Measurements from ENCODE around the gene CCL3. TPM values are rescaled to one million over a fixed set of nuclear protein-coding genes. Genes with fewer than 3 reads are reported as not detected.
"Not testable (repeated sequence)": the region's sequence is repeated elsewhere in the genome, so short reads cannot be mapped to it uniquely, and the experiment has no call there.

Gene CCL3
- total and polyA plus RNA-seq, 2 experiments from 2014 or later = not detected

GRCh38 chr17:36088670-36089338 is 1.1 kb downstream of the CCL3 start:
- Histone ChIP-seq H3K27ac (ENCODE audit: low read depth) (no peak overlapping the region), H4K20me1 (replicated peaks; ENCODE audit: insufficient read depth) (no peaks in the 10 kb centered on the region), H3K36me3 (ENCODE audit: insufficient read depth) (no peaks in the 10 kb centered on the region), H3K4me3 (no peak overlapping the region), H3K4me2 (no peak overlapping the region), H3K79me2 (replicated peaks; ENCODE audit: insufficient read depth) (no peaks in the 10 kb centered on the region), H2AFZ (0 out of 2 replicates have a peak overlapping the region, but pooled peaks have one; percentile 43), H3F3A (replicated peaks; ENCODE audit: low read depth) (no peaks in the 10 kb centered on the region), H3K27me3 (ENCODE audit: insufficient read depth) (no peaks in the 10 kb centered on the region), H3K4me1 (ENCODE audit: insufficient read depth) (peaks cover 15% of the 10 kb centered on the region; the same call in 1 of the 2 replicates), H3K9me2 (ENCODE audit: insufficient read depth) (no peaks in the 10 kb centered on the region)
- no peak for TF ChIP-seq STAT1 (IDR thresholded peaks at IDR 0.05; ENCODE audit: unreplicated experiment)
- TF ChIP-seq ZNF114 (CRISPR knock-in tag; IDR thresholded peaks at IDR 0.05) = no peak
- H3K4me1 Mint-ChIP-seq = peaks cover 19% of the 10 kb centered on the region
- H3K27me3 Mint-ChIP-seq (ENCODE audit: insufficient read depth, low read depth, poor library complexity) = peaks cover 5% of the 10 kb centered on the region
- H3K9me3 Mint-ChIP-seq = no peaks in the 10 kb centered on the region
- no peak overlapping the region for H3K27ac Mint-ChIP-seq
- no peaks in the 10 kb centered on the region for H3K36me3 Mint-ChIP-seq (ENCODE audit: low read depth)
- DNase-seq (ENCODE audit: low spot score) (no peak), ATAC-seq (no peak)
- H3K4me3 Mint-ChIP-seq = no peak overlapping the region

- not testable (repeated sequence) for H3K9me3 Mint-ChIP-seq; H3K36me3 Mint-ChIP-seq (ENCODE audit: low read depth); H3K27ac Mint-ChIP-seq; H3K4me2 ChIP-seq; H3K27ac ChIP-seq (ENCODE audit: low read depth); H3K27me3 ChIP-seq (ENCODE audit: insufficient read depth); H2AFZ ChIP-seq; H3K27me3 Mint-ChIP-seq (ENCODE audit: insufficient read depth, low read depth, poor library complexity); H3K79me2 ChIP-seq (replicated peaks; ENCODE audit: insufficient read depth); H3K4me3 ChIP-seq; H3K36me3 ChIP-seq (ENCODE audit: insufficient read depth); ATAC-seq; H3F3A ChIP-seq (replicated peaks; ENCODE audit: low read depth); H3K9me2 ChIP-seq (ENCODE audit: insufficient read depth); H4K20me1 ChIP-seq (replicated peaks; ENCODE audit: insufficient read depth); DNase-seq (ENCODE audit: low spot score); H3K4me3 Mint-ChIP-seq
- H3K4me1 ChIP-seq (ENCODE audit: insufficient read depth) = peaks cover 15% of the 10 kb centered on the region; the same call in 1 of the 2 replicates
- peaks cover 19% of the 10 kb centered on the region for H3K4me1 Mint-ChIP-seq
Observed at GRCh38 chr17:36087897-36088572, 1.9 kb downstream of the CCL3 start.

DNA sequence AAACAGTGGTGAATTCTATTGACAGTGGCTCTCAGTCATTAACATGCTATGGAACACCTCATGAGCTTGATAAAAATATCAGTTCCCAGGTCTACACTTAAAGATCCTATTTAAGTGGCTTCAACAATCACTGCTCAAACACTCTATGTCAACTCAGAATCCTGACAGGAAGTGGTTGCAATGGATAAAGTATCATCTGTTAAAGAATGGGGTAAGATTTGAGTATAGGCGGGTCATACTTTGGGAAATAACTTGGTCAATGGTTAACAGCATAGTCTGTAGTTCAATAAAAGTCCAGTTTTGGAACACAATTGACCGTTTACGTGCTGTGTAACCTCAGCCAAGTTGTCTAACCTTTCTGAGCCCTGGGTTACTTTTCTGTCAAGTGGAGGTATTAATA is 2.5 kb downstream of the CCL3 start:
- H3K4me1 Mint-ChIP-seq = peaks cover 19% of the 10 kb centered on the region
- peaks cover 15% of the 10 kb centered on the region; the same call in 1 of the 2 replicates for H3K4me1 ChIP-seq (ENCODE audit: insufficient read depth)
- H3K27ac ChIP-seq (ENCODE audit: low read depth); H3K9me3 Mint-ChIP-seq; H4K20me1 ChIP-seq (replicated peaks; ENCODE audit: insufficient read depth); H3K36me3 ChIP-seq (ENCODE audit: insufficient read depth); H3K36me3 Mint-ChIP-seq (ENCODE audit: low read depth); H3K27me3 ChIP-seq (ENCODE audit: insufficient read depth); H2AFZ ChIP-seq; H3K27ac Mint-ChIP-seq; H3F3A ChIP-seq (replicated peaks; ENCODE audit: low read depth); H3K4me3 Mint-ChIP-seq; ATAC-seq; H3K79me2 ChIP-seq (replicated peaks; ENCODE audit: insufficient read depth); H3K27me3 Mint-ChIP-seq (ENCODE audit: insufficient read depth, low read depth, poor library complexity); H3K9me2 ChIP-seq (ENCODE audit: insufficient read depth); H3K4me2 ChIP-seq; H3K4me3 ChIP-seq; DNase-seq (ENCODE audit: low spot score): not testable (repeated sequence)

DNA sequence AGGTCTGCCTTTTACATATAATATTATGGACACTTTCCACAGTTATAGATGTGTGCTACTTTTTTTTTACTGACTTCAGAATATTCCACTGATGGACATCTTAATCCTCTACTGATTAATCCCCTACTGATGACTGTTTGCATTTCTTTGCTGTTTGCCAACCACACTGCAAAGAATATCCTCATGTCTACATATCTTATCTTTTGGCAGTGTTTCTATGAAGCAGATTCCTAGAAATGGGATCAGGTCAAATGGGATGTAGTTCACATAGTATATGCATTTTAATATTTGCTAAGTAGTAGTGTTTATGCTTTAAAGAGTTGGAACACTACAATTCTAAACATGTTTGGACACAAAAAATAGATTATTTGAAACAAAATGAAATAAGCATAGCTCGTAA is 3.2 kb downstream of the CCL3 start:
- Mint-ChIP-seq H3K9me3 (no peaks in the 10 kb centered on the region), H3K36me3 (ENCODE audit: low read depth) (no peaks in the 10 kb centered on the region), H3K4me1 (peaks cover 19% of the 10 kb centered on the region), H3K4me3 (no peak overlapping the region), H3K27me3 (ENCODE audit: insufficient read depth, low read depth, poor library complexity) (peaks cover 5% of the 10 kb centered on the region), H3K27ac (no peak overlapping the region)
- Histone ChIP-seq H2AFZ (no peak overlapping the region), H3K4me1 (ENCODE audit: insufficient read depth) (peaks cover 15% of the 10 kb centered on the region; the same call in 1 of the 2 replicates), H3K36me3 (ENCODE audit: insufficient read depth) (no peaks in the 10 kb centered on the region), H4K20me1 (replicated peaks; ENCODE audit: insufficient read depth) (no peaks in the 10 kb centered on the region), H3K4me2 (no peak overlapping the region), H3K27me3 (ENCODE audit: insufficient read depth) (no peaks in the 10 kb centered on the region), H3K9me2 (ENCODE audit: insufficient read depth) (no peaks in the 10 kb centered on the region), H3K4me3 (no peak overlapping the region), H3F3A (replicated peaks; ENCODE audit: low read depth) (no peaks in the 10 kb centered on the region), H3K79me2 (replicated peaks; ENCODE audit: insufficient read depth) (no peaks in the 10 kb centered on the region), H3K27ac (ENCODE audit: low read depth) (no peak overlapping the region)
- ATAC-seq (no peak), DNase-seq (ENCODE audit: low spot score) (no peak)
- no peak for TF ChIP-seq POLR2AphosphoS5 (IDR thresholded peaks at IDR 0.05; ENCODE audit: low read depth)
- TF ChIP-seq, protein P1, sequence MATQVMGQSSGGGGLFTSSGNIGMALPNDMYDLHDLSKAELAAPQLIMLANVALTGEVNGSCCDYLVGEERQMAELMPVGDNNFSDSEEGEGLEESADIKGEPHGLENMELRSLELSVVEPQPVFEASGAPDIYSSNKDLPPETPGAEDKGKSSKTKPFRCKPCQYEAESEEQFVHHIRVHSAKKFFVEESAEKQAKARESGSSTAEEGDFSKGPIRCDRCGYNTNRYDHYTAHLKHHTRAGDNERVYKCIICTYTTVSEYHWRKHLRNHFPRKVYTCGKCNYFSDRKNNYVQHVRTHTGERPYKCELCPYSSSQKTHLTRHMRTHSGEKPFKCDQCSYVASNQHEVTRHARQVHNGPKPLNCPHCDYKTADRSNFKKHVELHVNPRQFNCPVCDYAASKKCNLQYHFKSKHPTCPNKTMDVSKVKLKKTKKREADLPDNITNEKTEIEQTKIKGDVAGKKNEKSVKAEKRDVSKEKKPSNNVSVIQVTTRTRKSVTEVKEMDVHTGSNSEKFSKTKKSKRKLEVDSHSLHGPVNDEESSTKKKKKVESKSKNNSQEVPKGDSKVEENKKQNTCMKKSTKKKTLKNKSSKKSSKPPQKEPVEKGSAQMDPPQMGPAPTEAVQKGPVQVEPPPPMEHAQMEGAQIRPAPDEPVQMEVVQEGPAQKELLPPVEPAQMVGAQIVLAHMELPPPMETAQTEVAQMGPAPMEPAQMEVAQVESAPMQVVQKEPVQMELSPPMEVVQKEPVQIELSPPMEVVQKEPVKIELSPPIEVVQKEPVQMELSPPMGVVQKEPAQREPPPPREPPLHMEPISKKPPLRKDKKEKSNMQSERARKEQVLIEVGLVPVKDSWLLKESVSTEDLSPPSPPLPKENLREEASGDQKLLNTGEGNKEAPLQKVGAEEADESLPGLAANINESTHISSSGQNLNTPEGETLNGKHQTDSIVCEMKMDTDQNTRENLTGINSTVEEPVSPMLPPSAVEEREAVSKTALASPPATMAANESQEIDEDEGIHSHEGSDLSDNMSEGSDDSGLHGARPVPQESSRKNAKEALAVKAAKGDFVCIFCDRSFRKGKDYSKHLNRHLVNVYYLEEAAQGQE (IDR thresholded peaks at IDR 0.05; ENCODE audit: unreplicated experiment) = no peak
- TF ChIP-seq CTCF (conservative IDR thresholded peaks at IDR 0.05; ENCODE audit: low read depth in 2 of 2) = no peak
- TF ChIP-seq EZH2phosphoT487 (IDR thresholded peaks at IDR 0.05; ENCODE audit: unreplicated experiment) = no peak
- TF ChIP-seq JUNB (IDR thresholded peaks at IDR 0.05; ENCODE audit: unreplicated experiment) = no peak
- no peak for TF ChIP-seq CREB1 (CRISPR knock-in tag; IDR thresholded peaks at IDR 0.05; ENCODE audit: low read depth)
- no peak for TF ChIP-seq ZNF114 (CRISPR knock-in tag; IDR thresholded peaks at IDR 0.05)
